HUES64 (cell line): ENCODE data around the gene NPR3.

Experiments
- H3K27ac ChIP-seq: 2 replicates; pipeline ENCODE4 v1.7.0; 2013; ENCODE audit warnings: low read depth, low read length, inconsistent platforms
- H3K27me3 ChIP-seq: 2 replicates; pipeline ENCODE4 v1.6.1; 2013; ENCODE audit warnings: mild to moderate bottlenecking, low read length; ENCODE audit not compliant: insufficient read depth
- H3K36me3 ChIP-seq: 2 replicates; pipeline ENCODE4 v1.6.1; 2013; ENCODE audit warnings: mild to moderate bottlenecking, low read length; ENCODE audit not compliant: insufficient read depth
- H3K4me1 ChIP-seq: 2 replicates; pipeline ENCODE4 v1.6.1; 2013; ENCODE audit warnings: mild to moderate bottlenecking, low read length, moderate library complexity; ENCODE audit not compliant: insufficient read depth
- H3K4me3 ChIP-seq: 2 replicates; pipeline ENCODE4 v1.5.1; 2013; ENCODE audit warnings: mild to moderate bottlenecking, low read length, moderate library complexity
- H3K9ac ChIP-seq: 2 replicates; pipeline ENCODE4 v1.6.1; 2013; ENCODE audit warnings: mild to moderate bottlenecking, low read depth, low read length
- H3K9me3 ChIP-seq: 2 replicates; pipeline ENCODE4 v1.6.1; 2013; ENCODE audit warnings: low read depth, low read length; ENCODE audit not compliant: insufficient read depth
- WGBS: fragments of 150-250, 120-280 bp; methylation state at CpG from one replicate; pipeline ENCODE4 v1.1.7; 2013; ENCODE audit warnings: missing lambda C conversion rate; 5-methylcytosine and 5-hydroxymethylcytosine counted together

Gene NPR3

GRCh38 chr5:32839106-32839505 is 128.0 kb downstream of the NPR3 start:
- 96% methylated on average over 2 of the region's 2 CpGs for WGBS
- no peak overlapping the region for H3K9ac ChIP-seq
- no peak overlapping the region for H3K27ac ChIP-seq

GRCh38 chr5:32840606-32841005 is 129.5 kb downstream of the NPR3 start:
- WGBS = 85% methylated on average over 2 of the region's 3 CpGs
- Histone ChIP-seq H3K9ac (no peak overlapping the region), H3K9me3 (no peaks in the 10 kb centered on the region), H3K27me3 (no peaks in the 10 kb centered on the region), H3K27ac (no peak overlapping the region), H3K36me3 (no peaks in the 10 kb centered on the region), H3K4me1 (no peaks in the 10 kb centered on the region), H3K4me3 (no peak overlapping the region)

More at GRCh38 chr5:32839106-32839505, 128.0 kb downstream of the NPR3 start:
- no peaks in the 10 kb centered on the region for H3K9me3 ChIP-seq
- H3K4me3 ChIP-seq = no peak overlapping the region
- H3K36me3 ChIP-seq = no peaks in the 10 kb centered on the region
- no peaks in the 10 kb centered on the region for H3K4me1 ChIP-seq
- H3K27me3 ChIP-seq = no peaks in the 10 kb centered on the region
